OCI-M2 (cell line): ENCODE data around the gene PPP1R3C.

Experiments
- DNase-seq: peaks from one replicate; lab custom pipeline; 2025; ENCODE audit not compliant: unreplicated experiment; lab: John Stamatoyannopoulos, UW

PPP1R3C gene

DNA sequence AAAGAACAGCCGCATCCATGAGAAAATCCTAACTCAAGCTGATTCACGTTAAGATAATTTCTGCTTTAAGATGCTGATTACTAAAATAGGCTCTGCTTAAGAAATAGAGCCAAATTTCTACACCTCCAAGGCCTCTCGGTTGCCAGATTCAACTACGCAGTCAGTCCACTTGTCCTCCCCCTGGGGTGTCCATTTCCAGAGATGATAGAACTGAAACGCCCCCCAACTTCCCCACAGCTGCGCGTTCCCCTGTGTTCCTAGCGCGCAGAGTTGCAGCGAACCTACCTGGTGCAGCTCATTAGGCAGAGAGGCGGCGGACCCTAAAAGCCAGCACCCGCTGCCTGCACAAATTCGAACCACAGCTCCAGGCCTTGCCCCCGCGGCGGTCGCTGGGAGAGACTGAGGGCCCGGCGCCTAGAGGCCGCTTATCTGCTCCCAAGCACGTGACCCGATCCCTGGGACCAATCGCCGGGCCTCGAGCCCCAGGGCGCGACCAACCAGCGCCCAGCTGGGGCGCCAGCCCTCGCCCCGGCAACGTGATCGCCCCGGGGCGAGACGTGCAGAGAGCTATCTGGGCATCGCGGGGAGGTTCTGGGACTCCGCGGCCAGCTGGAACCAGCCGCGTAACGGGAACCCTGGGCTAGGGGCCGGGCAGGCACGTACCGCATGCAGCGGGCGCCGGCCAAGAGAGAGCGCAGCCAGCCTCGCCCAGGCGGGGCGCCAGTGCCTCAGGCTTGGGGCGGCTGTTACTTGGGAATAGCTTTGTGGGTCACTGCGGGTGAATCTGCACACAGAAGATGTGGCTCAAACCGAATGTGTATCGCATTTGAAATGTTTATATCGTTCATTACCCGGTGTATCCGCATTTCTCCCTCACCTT, at the start of gene PPP1R3C:
Gene PPP1R3C (minus strand): TSS at position 401 of the 880 bp plus-strand sequence. CDS start 102 bp downstream, at position 299.
- peak; percentile 86 for DNase-seq

- DNase-seq, result no peak
Measured at GRCh38 chr10:91681361-91682276, 48.7 kb upstream of the PPP1R3C start.

GRCh38 chr10:91680487-91680886, 47.6 kb upstream of the PPP1R3C start:
- DNase-seq, result no peak

GRCh38 chr10:91679296-91679695, 46.4 kb upstream of the PPP1R3C start:
- DNase-seq, result no peak

DNA sequence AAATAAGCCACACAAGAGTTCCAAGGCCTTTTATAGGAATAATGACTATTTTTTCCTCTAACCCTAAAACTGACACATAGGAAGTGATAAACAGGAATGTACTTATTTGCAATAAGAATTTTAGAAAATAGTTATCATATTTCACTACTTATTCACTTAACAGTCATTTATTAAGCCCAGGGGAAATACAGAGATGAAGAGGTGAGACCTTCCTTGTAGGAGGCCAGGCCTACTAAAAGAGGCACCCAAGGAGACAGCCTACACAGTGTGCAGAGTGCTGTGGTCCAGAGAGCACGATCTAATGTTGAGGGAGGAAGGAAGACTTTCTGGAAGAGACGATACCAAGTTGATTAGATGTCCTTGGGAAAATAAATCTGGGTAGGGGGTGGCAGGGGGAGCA, 45.0 kb upstream of the PPP1R3C start:
- DNase-seq, result no peak

DNA sequence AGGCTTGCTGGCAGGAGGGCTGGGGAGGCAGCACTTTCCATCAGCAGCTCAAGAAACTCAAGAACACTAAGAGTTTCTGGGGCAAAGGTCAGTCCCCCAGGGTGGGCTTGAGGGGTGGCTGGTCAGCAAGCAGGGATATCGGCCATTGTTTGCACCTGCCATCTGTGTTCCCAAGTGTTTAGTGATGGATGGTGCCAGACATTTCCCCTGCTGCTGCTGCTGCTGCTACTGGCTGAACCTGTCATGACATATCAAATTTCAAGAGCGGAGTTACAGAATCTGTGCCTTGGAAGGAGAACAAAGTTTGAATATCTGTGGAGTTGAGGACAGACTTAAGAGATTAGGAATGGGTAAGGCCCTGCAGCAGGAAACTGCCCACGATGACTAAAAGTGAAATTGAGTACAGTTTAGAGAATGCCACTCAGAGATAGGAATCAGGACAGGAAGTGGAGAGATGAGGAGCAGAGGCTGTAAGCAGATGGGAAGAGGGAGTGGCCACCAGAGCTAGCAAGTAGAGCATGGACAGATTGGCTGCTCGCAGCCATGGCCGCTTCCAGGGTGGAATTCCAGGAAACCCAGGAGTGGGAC, 39.2 kb upstream of the PPP1R3C start:
- no peak for DNase-seq

DNA sequence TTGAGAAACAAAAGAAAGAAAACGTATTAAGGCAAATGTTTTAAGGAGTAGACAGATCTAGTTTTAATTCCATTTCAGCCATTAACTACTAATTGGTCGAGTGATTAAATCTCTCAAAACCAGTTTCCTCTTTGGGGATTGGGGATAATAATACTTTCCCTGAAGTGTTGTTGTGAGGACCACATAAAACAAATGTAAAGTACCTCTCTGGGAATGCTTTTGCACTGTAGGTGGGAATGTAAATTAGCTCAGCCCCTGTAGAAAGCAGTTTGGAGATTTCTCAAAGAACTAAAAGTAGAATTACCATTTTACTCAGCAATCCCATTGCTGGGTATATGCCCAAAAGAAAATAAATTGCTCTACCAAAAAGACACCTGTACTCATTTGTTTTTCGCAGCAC, 36.0 kb upstream of the PPP1R3C start:
- DNase-seq, result no peak

DNA sequence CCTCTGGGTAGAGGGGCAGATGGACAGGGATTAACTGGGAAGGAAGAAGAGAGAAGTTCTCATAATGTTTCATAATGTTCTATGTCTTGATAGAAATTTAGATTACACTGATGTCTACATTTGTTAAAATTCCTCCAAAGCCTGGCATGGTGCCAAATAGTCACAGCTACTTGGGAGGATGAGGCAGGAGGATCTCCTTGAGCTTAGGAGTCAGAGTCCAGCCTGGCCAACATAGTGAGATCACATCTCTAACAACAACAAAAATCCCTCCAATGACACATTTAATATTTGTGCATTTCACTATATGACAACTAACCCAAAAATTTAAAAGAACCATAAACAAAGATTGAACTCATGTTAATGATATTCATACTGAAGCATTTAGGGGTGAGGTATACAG, 33.0 kb upstream of the PPP1R3C start:
- DNase-seq, result no peak

DNA sequence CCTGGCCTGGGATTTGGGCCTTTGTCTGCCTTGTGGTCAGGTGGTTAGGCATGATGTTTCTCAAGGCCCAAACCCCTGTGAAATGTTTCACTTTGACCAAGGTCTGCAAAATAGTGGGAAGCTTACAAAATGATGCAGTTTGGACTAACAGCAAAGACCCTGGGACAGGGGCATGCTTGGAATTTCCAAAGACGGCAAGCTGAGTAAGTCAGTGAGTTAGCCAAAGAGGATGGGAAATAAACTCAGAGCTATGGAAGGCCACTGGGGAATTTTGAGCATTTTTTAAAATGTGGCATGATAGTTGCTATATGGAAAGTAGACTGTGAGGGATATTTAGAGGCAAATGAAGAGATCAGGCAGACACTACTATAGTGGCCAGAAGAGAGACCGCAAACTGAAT, 31.6 kb upstream of the PPP1R3C start:
- no peak for DNase-seq

DNA sequence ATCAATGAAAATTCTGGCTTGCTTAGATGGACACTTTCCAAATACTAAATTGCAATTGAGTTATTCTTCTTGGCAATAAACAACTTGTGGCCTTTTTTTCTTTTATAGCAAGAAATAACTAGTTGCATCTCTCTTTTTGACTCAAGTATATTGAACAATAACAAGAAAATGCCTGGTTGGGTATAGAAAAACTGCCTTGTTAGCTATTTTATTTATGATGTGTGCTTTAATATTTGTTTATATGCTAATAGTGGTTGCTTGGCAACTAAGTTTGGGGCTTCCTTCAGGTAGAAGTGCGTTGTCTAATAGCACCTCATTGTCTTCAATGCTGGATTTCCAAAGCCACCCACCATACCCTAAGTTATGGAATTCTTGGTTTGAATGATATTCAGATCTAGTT, 30.1 kb upstream of the PPP1R3C start:
- no peak for DNase-seq

- no peak for DNase-seq
Measured at GRCh38 chr10:91653219-91653870, 20.5 kb upstream of the PPP1R3C start.

DNA sequence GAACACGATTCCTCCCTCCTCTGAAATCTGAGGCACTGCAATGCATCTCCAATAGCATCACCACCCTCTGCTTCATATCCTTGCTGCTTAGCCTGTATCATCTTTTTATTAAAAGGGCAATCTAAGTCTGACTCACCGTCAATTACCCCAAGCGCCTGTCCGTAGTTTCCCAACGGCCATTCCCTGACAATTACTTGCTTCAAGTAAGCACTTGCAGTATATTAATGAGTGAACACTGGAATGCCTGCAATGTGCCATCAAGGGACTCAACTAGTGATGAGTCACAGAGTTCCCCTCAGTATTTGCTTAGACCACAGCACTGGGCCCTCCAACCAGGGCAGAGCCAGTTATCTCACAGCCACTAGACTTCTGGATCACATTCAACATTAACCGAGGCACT, 19.5 kb upstream of the PPP1R3C start:
- DNase-seq, result no peak

- no peak for DNase-seq
Measured at GRCh38 chr10:91643700-91644099, 10.8 kb upstream of the PPP1R3C start.

DNA sequence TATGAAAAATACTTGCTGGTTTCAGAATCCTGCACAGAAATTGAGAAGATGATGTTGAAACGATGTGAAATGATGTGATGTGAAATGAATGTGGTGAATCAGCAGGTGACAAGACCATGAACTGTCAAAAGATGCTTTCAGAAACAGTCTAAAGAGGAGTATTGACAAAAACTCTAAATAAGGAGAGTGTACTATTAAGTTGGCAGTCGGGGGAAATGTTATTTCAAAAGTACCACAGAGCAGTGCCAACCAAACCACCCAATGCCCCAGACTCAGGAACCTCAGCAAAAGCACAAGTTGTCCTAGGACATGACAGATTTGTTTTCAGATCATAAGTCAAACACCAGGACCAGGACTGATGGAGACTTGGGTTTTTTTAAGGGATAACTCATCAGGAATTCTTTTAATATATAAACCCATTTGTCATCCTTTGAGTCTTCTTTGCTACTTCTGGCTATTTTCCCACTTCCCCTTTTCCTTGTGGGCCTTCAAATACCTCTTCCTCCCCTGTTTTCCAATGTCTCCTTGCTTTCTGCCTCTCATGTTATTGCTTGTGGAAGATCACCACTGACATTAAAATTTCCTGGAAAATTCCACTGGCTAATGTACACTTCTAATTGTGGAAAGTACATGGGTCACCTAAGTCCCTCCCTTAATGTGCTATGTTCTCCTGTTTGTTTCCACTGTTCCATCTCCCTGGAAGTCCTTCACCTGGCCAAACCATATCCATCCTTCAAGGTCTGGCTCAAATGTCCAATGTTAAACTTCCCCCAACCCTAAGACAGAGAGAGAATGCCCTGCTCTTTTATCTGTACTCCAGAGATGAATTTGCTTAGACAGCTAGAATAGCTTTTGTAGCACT, 10.2 kb upstream of the PPP1R3C start:
- DNase-seq, result no peak

GRCh38 chr10:91636892-91637291, 4.0 kb upstream of the PPP1R3C start:
- DNase-seq, result no peak

- peak; percentile 48 for DNase-seq
Measured at GRCh38 chr10:91635401-91636400, 2.8 kb upstream of the PPP1R3C start.

GRCh38 chr10:91634898-91635297, 2.0 kb upstream of the PPP1R3C start:
- DNase-seq, result no peak

- no peak for DNase-seq
Measured at GRCh38 chr10:91634246-91634645, 1.4 kb upstream of the PPP1R3C start.

- no peak for DNase-seq
Measured at GRCh38 chr10:91630625-91631024, 2.2 kb downstream of the PPP1R3C start.
